Fibroblast of lung (primary cell): ENCODE results near the gene TECPR2. TPM values are rescaled to one million over a fixed set of nuclear protein-coding genes. Genes with fewer than 3 reads are reported as not detected.

Source experiments
- DNase-seq, 2 donors: peaks; one replicate each; pipeline versions ENCODE4 v3.0.0 to v3.0.0-alpha.2; 2010; ENCODE audit warnings: low read depth in 2 of 2
- H2AFZ ChIP-seq: 2 replicates; pipeline ENCODE4 v1.5.1; 2012; ENCODE audit warnings: low read length, control low read depth, inconsistent platforms
- H3K27ac ChIP-seq: 2 replicates; pipeline ENCODE4 v1.5.1; 2011; ENCODE audit warnings: low read length, control low read depth; ENCODE audit not compliant: insufficient read depth
- H3K27me3 ChIP-seq: 2 replicates; pipeline ENCODE4 v1.5.1; 2011; ENCODE audit warnings: mild to moderate bottlenecking, low read length; ENCODE audit not compliant: control insufficient read depth, insufficient read depth
- H3K36me3 ChIP-seq: 2 replicates; pipeline ENCODE4 v1.5.1; 2011; ENCODE audit warnings: low read length; ENCODE audit not compliant: control insufficient read depth, insufficient read depth
- H3K4me1 ChIP-seq: 2 replicates; pipeline ENCODE4 v1.5.1; 2011; ENCODE audit warnings: low read length; ENCODE audit not compliant: control insufficient read depth, insufficient read depth; ENCODE audit errors: extremely low read depth
- H3K4me2 ChIP-seq: 2 replicates; pipeline ENCODE4 v1.5.1; 2011; ENCODE audit warnings: low read length, control low read depth; ENCODE audit not compliant: insufficient read depth; ENCODE audit errors: extremely low read depth
- H3K4me3 ChIP-seq, 4 experiments: fragments of 200-600 bp in 1 of 4; sonication (generic) in 1 of 4; replicated peaks in 1 of 4; 2 replicates each; pipeline ENCODE4 v1.5.1; 2011 to 2016; ENCODE audit warnings: low read length in 4 of 4, low read depth in 3 of 4, mild to moderate bottlenecking in 3 of 4, control low read depth in 2 of 4, inconsistent platforms in 1 of 4, mixed read lengths in 1 of 4; ENCODE audit not compliant: insufficient read depth in 1 of 4; ENCODE audit errors: control extremely low read depth in 1 of 4
- H3K79me2 ChIP-seq: 2 replicates; pipeline ENCODE4 v1.5.1; 2012; ENCODE audit warnings: mild to moderate bottlenecking, low read length, inconsistent platforms; ENCODE audit not compliant: control insufficient read depth, insufficient read depth
- H3K9ac ChIP-seq: 2 replicates; pipeline ENCODE4 v1.5.1; 2011; ENCODE audit warnings: mild to moderate bottlenecking, low read length, control low read depth; ENCODE audit not compliant: insufficient read depth
- H3K9me3 ChIP-seq: 2 replicates; pipeline ENCODE4 v1.5.1; 2012; ENCODE audit warnings: low read depth, low read length; ENCODE audit not compliant: control insufficient read depth, insufficient read depth
- H4K20me1 ChIP-seq: 2 replicates; pipeline ENCODE4 v1.5.1; 2011; ENCODE audit warnings: low read length; ENCODE audit not compliant: control insufficient read depth, insufficient read depth; ENCODE audit errors: extremely low read depth
- EZH2 ChIP-seq: IDR thresholded peaks from 2 replicates; pipeline ENCODE4 v1.5.1; 2012; ENCODE audit warnings: low read length, control low read depth, mild to moderate bottlenecking; ENCODE audit errors: missing control alignments
- polyA plus RNA-seq, 2 donors: library from polyadenylated mRNA; depleted of rRNA in 1 of 2; stranded (reverse) in 1 of 2; unstranded in 1 of 2; fragments of >200 nt; gene quantifications; 2 replicates each; pipeline ENCODE4 v1.2.1, GENCODE V29; 2011 to 2012; ENCODE audit warnings: missing spikeins in 1 of 2
- total RNA-seq: library from RNA; depleted of rRNA; stranded (reverse); fragments of >200 nt; gene quantifications from 2 replicates; pipeline ENCODE4 v1.2.1, GENCODE V29; 2014
- TF ChIP-seq, protein P1 (sequence below), 2 donors: IDR thresholded peaks in 1 of 2; conservative IDR thresholded peaks in 1 of 2; 1 replicate in 1 of 2; 2 replicates in 1 of 2; pipeline ENCODE4 v1.5.1; 2011 to 2012; ENCODE audit warnings: low read length in 2 of 2, control low read depth in 1 of 2, inconsistent platforms in 1 of 2, low read depth in 1 of 2, mild to moderate bottlenecking in 1 of 2

Gene TECPR2
- total and polyA plus RNA-seq, 2 donors (not counting 1 experiment from before 2014, with no cell fraction given) = 9.2 to 17.8 TPM

DNA sequence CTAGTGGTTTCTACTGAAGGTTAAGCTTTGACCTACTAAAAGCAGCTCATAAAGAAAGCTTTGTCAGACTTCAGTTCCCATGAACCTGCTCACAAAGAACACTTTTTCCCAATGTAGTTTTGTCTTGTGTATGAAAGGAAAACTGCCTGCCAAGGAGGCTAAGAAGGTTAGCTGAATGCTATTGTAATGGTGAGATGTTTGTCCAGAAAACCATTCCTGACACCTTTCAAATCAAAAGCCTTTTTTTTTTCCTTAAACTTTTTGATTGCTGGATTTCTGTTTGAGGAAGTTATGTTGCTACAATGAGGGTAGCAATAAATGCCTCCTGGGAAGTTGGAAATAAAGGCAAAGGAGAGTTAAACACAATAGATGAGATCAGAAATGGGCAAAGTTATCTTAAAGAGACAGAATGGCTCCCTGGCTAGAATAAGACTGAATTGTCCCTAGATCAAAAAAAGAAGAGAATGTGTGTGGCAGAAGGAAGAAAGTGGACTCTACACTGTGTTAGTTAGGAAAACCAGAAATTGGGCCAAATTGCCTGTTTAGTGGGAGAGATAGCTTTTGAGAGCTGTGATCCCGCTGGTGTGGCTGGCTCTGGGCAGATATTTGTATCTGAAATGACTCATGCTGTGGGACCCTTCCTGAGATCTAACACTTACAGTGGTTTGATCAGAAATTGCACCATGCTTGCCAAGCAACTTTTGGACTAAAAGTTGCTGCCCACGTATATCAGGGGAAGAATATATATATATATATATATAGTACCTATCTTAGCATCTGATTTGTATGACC lies 27.5 kb downstream of the TECPR2 start:
- H3K9ac ChIP-seq = no peak overlapping the region

DNA sequence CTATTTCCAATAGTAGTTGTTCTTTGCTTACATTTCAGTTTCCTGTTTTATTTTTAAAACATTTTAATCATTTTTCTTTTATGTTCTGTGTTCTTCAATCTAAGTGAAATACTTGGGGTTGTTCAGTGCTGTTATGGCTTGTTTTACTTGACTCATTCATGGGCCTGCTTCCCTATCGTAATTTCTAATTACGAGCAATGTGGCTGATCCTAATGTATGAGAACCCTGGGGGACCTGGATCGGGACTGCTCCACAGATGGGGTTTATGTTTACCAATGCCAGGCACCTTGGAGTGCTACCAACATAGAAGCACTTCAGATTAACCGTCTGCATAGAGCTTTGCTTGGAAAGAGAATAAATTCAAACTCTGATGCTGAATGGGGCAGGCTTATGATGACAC lies 29.8 kb downstream of the TECPR2 start:
- H3K9ac ChIP-seq = no peak overlapping the region
- peak overlapping the region; percentile 17 for H3K27ac ChIP-seq
- TF ChIP-seq EZH2 = no peak
- TF ChIP-seq, protein P1, sequence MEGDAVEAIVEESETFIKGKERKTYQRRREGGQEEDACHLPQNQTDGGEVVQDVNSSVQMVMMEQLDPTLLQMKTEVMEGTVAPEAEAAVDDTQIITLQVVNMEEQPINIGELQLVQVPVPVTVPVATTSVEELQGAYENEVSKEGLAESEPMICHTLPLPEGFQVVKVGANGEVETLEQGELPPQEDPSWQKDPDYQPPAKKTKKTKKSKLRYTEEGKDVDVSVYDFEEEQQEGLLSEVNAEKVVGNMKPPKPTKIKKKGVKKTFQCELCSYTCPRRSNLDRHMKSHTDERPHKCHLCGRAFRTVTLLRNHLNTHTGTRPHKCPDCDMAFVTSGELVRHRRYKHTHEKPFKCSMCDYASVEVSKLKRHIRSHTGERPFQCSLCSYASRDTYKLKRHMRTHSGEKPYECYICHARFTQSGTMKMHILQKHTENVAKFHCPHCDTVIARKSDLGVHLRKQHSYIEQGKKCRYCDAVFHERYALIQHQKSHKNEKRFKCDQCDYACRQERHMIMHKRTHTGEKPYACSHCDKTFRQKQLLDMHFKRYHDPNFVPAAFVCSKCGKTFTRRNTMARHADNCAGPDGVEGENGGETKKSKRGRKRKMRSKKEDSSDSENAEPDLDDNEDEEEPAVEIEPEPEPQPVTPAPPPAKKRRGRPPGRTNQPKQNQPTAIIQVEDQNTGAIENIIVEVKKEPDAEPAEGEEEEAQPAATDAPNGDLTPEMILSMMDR (conservative IDR thresholded peaks at IDR 0.05 in 1 of 2, IDR thresholded peaks at IDR 0.05 in 1 of 2; ENCODE audit: low read depth in 1 of 2, low read length in 2 of 2) = no peak
- H3K36me3 ChIP-seq = no peaks in the 10 kb centered on the region
- no peaks in the 10 kb centered on the region for H3K27me3 ChIP-seq
- H3K4me3 ChIP-seq = no peak overlapping the region
- peak in 1 of 2 donors; percentile 6 for DNase-seq
- H3K4me1 ChIP-seq = peaks cover 12% of the 10 kb centered on the region
- no peaks in the 10 kb centered on the region for H3K9me3 ChIP-seq
- H2AFZ ChIP-seq = no peak overlapping the region
- no peaks in the 10 kb centered on the region for H3K79me2 ChIP-seq
- peak overlapping the region; percentile 62 for H3K4me2 ChIP-seq
- no peaks in the 10 kb centered on the region for H4K20me1 ChIP-seq

More for the DNA sequence above, 27.5 kb downstream of the TECPR2 start:
- peak overlapping the region; percentile 41 for H3K4me2 ChIP-seq
- DNase-seq = peak; percentile 59 to 67
- peaks cover 12% of the 10 kb centered on the region for H3K4me1 ChIP-seq
- no peaks in the 10 kb centered on the region for H3K9me3 ChIP-seq
- TF ChIP-seq, protein P1 (conservative IDR thresholded peaks at IDR 0.05 in 1 of 2, IDR thresholded peaks at IDR 0.05 in 1 of 2; ENCODE audit: low read depth in 1 of 2, low read length in 2 of 2) = no peak
- TF ChIP-seq EZH2 = no peak
- H2AFZ ChIP-seq = no peak overlapping the region
- no peak overlapping the region for H3K27ac ChIP-seq
- H3K27me3 ChIP-seq = no peaks in the 10 kb centered on the region
- H3K4me3 ChIP-seq = no peak overlapping the region
- H3K79me2 ChIP-seq = no peaks in the 10 kb centered on the region
- H3K36me3 ChIP-seq = no peaks in the 10 kb centered on the region
- H4K20me1 ChIP-seq = no peaks in the 10 kb centered on the region

DNA sequence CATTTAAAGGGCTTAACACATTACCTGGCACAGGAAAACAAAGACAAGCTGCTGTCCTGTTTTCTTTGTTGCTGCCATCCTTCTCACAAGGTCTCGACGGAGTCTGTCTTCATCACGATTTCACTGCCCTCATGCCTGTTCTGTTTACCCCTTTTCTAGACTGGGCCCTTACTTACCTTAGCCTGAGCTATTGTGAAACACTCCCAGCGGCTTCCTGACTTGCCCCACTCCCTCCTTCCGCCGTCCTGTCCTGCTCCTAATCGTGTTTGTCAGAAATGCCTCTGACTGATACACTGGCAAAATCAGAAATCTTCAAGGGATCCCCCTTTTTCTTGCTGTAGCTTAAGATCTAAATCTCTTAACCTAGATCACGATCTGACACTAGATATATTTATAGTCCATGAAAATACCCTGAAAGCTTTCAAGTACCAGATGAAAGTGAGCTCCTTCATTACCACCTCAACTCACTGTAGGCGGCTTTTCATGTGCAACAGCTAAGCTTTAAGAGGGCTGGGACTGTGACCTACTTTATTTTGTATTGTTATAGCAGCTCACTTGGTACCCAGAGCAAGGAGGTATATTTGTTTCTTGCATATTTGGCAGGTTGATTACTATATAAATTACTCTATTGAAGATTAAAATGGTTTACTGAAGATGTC lies 32.1 kb downstream of the TECPR2 start:
- no peak overlapping the region for H3K9ac ChIP-seq

More for the DNA sequence above, 32.1 kb downstream of the TECPR2 start:
- Histone ChIP-seq H3K27ac (no peak overlapping the region), H3K36me3 (no peaks in the 10 kb centered on the region), H4K20me1 (no peaks in the 10 kb centered on the region), H3K27me3 (no peaks in the 10 kb centered on the region), H2AFZ (no peak overlapping the region), H3K4me3 (no peak overlapping the region), H3K4me1 (peaks cover 12% of the 10 kb centered on the region), H3K4me2 (no peak overlapping the region), H3K79me2 (no peaks in the 10 kb centered on the region), H3K9me3 (no peaks in the 10 kb centered on the region)
- TF ChIP-seq EZH2 = no peak
- TF ChIP-seq, protein P1 (conservative IDR thresholded peaks at IDR 0.05 in 1 of 2, IDR thresholded peaks at IDR 0.05 in 1 of 2; ENCODE audit: low read depth in 1 of 2, low read length in 2 of 2) = no peak
- no peak for DNase-seq
